C4-2B (cell line): ENCODE results near the gene PAX3.

Experiments
- ZFX ChIP-seq: fragments of 450-650 bp; IDR thresholded peaks from 2 replicates; pipeline ENCODE4 v1.6.1; 2017
- TF ChIP-seq, protein P1 (sequence below): fragments of 450-650 bp; conservative IDR thresholded peaks from 2 replicates; pipeline ENCODE4 v1.5.1; 2017; ENCODE audit warnings: mild to moderate bottlenecking

GRCh38 chr2:222292149-222293134 lies 6.4 kb downstream of the PAX3 start:
- TF ChIP-seq, protein P1, sequence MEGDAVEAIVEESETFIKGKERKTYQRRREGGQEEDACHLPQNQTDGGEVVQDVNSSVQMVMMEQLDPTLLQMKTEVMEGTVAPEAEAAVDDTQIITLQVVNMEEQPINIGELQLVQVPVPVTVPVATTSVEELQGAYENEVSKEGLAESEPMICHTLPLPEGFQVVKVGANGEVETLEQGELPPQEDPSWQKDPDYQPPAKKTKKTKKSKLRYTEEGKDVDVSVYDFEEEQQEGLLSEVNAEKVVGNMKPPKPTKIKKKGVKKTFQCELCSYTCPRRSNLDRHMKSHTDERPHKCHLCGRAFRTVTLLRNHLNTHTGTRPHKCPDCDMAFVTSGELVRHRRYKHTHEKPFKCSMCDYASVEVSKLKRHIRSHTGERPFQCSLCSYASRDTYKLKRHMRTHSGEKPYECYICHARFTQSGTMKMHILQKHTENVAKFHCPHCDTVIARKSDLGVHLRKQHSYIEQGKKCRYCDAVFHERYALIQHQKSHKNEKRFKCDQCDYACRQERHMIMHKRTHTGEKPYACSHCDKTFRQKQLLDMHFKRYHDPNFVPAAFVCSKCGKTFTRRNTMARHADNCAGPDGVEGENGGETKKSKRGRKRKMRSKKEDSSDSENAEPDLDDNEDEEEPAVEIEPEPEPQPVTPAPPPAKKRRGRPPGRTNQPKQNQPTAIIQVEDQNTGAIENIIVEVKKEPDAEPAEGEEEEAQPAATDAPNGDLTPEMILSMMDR, result no peak
- no peak for TF ChIP-seq ZFX
